IMR-90 (cell line): ENCODE data around the gene CD38.
"Not testable (repeated sequence)": the region's sequence is repeated elsewhere in the genome, so short reads cannot be mapped to it uniquely, and the experiment has no call there.

Experiments
- RFX5 ChIP-seq: IDR thresholded peaks from 2 replicates; pipeline ENCODE4 v1.8.0; 2012; ENCODE audit warnings: low read depth, mild to moderate bottlenecking, low read length, moderate library complexity
- TF ChIP-seq, protein P1 (sequence below): conservative IDR thresholded peaks from 2 replicates; pipeline ENCODE4 v1.5.1; 2012; ENCODE audit warnings: mild to moderate bottlenecking, low read depth, low read length, improper control_type of control experiment

DNA sequence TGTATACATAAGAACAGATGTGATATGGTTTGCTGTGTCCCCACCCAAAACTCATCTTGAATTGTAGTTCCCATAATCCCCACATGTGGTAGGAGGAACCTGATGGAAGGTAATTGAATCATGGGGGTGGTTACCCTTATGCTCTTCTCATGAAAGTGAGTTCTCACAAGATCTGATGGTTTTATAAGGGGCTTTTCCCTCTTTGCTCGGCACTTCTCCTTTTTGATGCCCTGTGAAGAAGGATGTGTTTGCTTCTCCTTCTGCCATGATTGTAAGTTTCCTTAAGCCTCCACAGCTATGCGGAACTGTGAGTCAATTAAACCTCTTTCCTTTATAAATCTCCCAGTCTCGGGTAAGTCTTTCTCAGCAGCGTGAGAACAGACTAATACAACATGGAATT is 83.1 kb downstream of the CD38 start:
- TF ChIP-seq, protein P1, sequence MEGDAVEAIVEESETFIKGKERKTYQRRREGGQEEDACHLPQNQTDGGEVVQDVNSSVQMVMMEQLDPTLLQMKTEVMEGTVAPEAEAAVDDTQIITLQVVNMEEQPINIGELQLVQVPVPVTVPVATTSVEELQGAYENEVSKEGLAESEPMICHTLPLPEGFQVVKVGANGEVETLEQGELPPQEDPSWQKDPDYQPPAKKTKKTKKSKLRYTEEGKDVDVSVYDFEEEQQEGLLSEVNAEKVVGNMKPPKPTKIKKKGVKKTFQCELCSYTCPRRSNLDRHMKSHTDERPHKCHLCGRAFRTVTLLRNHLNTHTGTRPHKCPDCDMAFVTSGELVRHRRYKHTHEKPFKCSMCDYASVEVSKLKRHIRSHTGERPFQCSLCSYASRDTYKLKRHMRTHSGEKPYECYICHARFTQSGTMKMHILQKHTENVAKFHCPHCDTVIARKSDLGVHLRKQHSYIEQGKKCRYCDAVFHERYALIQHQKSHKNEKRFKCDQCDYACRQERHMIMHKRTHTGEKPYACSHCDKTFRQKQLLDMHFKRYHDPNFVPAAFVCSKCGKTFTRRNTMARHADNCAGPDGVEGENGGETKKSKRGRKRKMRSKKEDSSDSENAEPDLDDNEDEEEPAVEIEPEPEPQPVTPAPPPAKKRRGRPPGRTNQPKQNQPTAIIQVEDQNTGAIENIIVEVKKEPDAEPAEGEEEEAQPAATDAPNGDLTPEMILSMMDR = not testable (repeated sequence)
- TF ChIP-seq RFX5 = not testable (repeated sequence)
